Testis (tissue), 3 donors: ENCODE measurements around the gene TPST1. TPM values are rescaled to one million over a fixed set of nuclear protein-coding genes. Genes with fewer than 3 reads are reported as not detected.
"Not testable (repeated sequence)": the region's sequence is repeated elsewhere in the genome, so short reads cannot be mapped to it uniquely, and the experiment has no call there.

Experiments used
- DNase-seq: peaks from one replicate; pipeline ENCODE4 v3.0.0-alpha.2; 2019
- H3K27ac ChIP-seq, 2 donors: fragments of 200-600 bp; sonication (generic); one replicate each; pipeline ENCODE4 v1.5.1; 2019
- H3K27me3 ChIP-seq: fragments of 200-600 bp; sonication (generic); one replicate; pipeline ENCODE4 v1.5.1; 2019
- H3K36me3 ChIP-seq: fragments of 200-600 bp; sonication (generic); one replicate; pipeline ENCODE4 v1.5.1; 2017; ENCODE audit warnings: low read depth; ENCODE audit errors: missing control alignments
- H3K4me1 ChIP-seq: fragments of 200-600 bp; sonication (generic); one replicate; pipeline ENCODE4 v1.5.1; 2019
- H3K4me3 ChIP-seq, 2 donors: fragments of 200-600 bp; sonication (generic); one replicate each; pipeline ENCODE4 v1.5.1; 2017 to 2019
- H3K9me3 ChIP-seq: fragments of 200-600 bp; sonication (generic); one replicate; pipeline ENCODE4 v1.5.1; 2017
- POLR2A ChIP-seq: fragments of 450-650 bp; IDR thresholded peaks from one replicate; pipeline ENCODE4 v1.6.1; 2017; ENCODE audit warnings: antibody characterized with exemption, mild to moderate bottlenecking, moderate library complexity
- WGBS, 2 donors: methylation state at CpG; one replicate each; pipeline ENCODE4 v1.1.5; 2018; 5-methylcytosine and 5-hydroxymethylcytosine counted together
- intact Hi-C: fragments of 100-400 bp; cut with DNase I; formaldehyde crosslinking; loops from one replicate; pipeline ENCODE4 v1.15.1; 2023; ENCODE audit warnings: low total_unique reads
- polyA plus RNA-seq: library from polyadenylated mRNA; stranded (reverse); fragments of 350-450 nt; fragmentation: Illumina TruSeq; extraction: RNeasy Lipid Tissue Mini Kit (QIAGEN cat#74804); gene quantifications from one replicate; pipeline ENCODE4 v1.2.3, GENCODE V29; 2014; ENCODE audit warnings: low read depth, low replicate concordance; ENCODE audit not compliant: insufficient read depth
- total RNA-seq, 2 donors: library from RNA; depleted of rRNA; stranded (reverse); fragments of >200 nt; gene quantifications; one replicate each; pipeline ENCODE4 v1.2.3, GENCODE V29; 2016
- TF ChIP-seq, protein P1 (sequence below), 3 experiments: fragments of 450-650 bp in 2 of 3; fragments of 200-600 bp in 1 of 3; sonication (generic) in 1 of 3; IDR thresholded peaks; one replicate each; pipeline ENCODE4 v1.5.1; 2016 to 2019; ENCODE audit warnings: antibody characterized with exemption in 3 of 3, mild to moderate bottlenecking in 2 of 3, moderate library complexity in 1 of 3

TPST1 gene
- total and polyA plus RNA-seq, 3 donors from 2014 or later: 34.7 to 55.7 (median 40.7) TPM

- intact Hi-C loops: no loop called here
- Histone ChIP-seq H3K4me1 (no peaks in the 10 kb centered on the region), H3K36me3 (no peaks in the 10 kb centered on the region), H3K9me3 (no peaks in the 10 kb centered on the region), H3K4me3 (no peak overlapping the region), H3K27me3 (no peaks in the 10 kb centered on the region), H3K27ac (no peak overlapping the region)
- TF ChIP-seq POLR2A: no peak
- TF ChIP-seq, protein P1, sequence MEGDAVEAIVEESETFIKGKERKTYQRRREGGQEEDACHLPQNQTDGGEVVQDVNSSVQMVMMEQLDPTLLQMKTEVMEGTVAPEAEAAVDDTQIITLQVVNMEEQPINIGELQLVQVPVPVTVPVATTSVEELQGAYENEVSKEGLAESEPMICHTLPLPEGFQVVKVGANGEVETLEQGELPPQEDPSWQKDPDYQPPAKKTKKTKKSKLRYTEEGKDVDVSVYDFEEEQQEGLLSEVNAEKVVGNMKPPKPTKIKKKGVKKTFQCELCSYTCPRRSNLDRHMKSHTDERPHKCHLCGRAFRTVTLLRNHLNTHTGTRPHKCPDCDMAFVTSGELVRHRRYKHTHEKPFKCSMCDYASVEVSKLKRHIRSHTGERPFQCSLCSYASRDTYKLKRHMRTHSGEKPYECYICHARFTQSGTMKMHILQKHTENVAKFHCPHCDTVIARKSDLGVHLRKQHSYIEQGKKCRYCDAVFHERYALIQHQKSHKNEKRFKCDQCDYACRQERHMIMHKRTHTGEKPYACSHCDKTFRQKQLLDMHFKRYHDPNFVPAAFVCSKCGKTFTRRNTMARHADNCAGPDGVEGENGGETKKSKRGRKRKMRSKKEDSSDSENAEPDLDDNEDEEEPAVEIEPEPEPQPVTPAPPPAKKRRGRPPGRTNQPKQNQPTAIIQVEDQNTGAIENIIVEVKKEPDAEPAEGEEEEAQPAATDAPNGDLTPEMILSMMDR (IDR thresholded peaks at IDR 0.05): no peak
- no peak for DNase-seq
- WGBS, 2 donors: 58 to 82% methylated on average over 3 to 5 of the region's 5 CpGs
Measured at GRCh38 chr7:66363635-66364034, 158.5 kb downstream of the TPST1 start.

DNA sequence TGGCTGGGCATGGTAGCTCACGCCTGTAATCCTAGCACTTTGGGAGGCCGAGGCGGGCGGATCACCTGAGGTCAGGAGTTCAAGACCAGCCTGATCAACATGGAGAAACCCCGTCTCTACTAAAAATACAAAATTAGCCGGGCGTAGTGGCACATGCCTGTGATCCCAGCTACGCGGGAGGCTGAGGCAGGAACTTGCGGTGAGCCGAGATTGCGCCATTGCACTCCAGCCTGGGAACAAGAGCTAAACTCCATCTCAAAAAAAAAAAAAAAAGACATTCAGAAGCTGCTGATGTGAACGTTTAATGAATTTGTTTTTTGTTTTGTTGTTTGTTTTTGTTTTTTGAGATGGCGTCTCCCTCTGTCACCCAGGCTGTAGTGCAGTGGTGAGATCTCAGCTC, 159.9 kb downstream of the TPST1 start:
- H3K36me3 ChIP-seq, H3K4me1 ChIP-seq, DNase-seq, H3K9me3 ChIP-seq, H3K27me3 ChIP-seq, H3K27ac ChIP-seq, intact Hi-C loops, H3K4me3 ChIP-seq: not testable (repeated sequence)
- WGBS, 2 donors: 90 to 93% methylated on average over 14 of the region's 14 CpGs

DNA sequence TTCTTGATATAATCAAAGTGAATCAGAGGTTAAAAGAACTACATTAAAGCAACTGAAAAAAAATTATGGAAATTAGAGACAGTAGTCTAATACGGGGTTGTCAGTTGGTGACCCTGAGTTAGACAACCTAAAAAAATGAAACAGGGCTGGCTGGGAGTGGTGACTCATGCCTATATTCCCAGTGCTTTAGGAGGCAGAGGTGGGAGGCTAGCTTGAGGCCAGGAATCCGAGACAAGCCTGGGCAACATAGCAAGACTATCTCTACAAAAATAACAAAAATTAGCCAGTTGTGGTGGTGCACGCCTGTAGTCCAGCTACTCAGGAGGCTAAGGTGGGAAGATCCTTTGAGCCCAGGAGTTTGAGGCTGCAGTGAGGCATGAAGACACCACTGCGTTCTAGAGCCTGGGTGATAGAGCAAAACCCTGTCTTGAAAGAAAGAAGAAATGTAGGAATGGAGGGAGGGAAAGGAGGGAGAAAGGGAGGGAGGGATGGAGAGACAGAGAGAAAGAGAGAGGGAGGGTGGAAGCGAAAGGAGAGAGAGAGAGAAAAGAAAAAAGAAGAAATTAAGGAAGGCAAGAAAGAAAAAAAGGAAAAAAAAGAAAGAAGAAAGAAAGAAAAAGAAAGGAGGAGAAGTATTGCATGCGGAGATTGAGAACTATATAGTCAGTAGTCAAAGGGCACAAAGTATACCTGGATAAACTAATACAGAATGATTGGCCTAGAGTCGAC, 166.1 kb downstream of the TPST1 start:
- H3K27me3 ChIP-seq: no peaks in the 10 kb centered on the region
- WGBS, 2 donors: 88 to 90% methylated on average over 7 of the region's 7 CpGs
- TF ChIP-seq POLR2A: no peak
- TF ChIP-seq, protein P1 (IDR thresholded peaks at IDR 0.05): no peak
- H3K27ac ChIP-seq: no peak overlapping the region
- H3K9me3 ChIP-seq: no peaks in the 10 kb centered on the region
- H3K4me3 ChIP-seq: no peak overlapping the region
- H3K4me1 ChIP-seq: no peaks in the 10 kb centered on the region
- no peaks in the 10 kb centered on the region for H3K36me3 ChIP-seq
- intact Hi-C loops: no loop called here
- DNase-seq: no peak

GRCh38 chr7:66374141-66374840, 169.2 kb downstream of the TPST1 start:
- H3K36me3 ChIP-seq, H3K27me3 ChIP-seq, H3K9me3 ChIP-seq, H3K4me1 ChIP-seq, H3K27ac ChIP-seq, DNase-seq, H3K4me3 ChIP-seq, intact Hi-C loops: not testable (repeated sequence)
- WGBS, 2 donors: 67 to 73% methylated on average over 5 of the region's 5 CpGs

GRCh38 chr7:66376264-66376945, 171.3 kb downstream of the TPST1 start:
- no peaks in the 10 kb centered on the region for H3K36me3 ChIP-seq
- intact Hi-C loops: no loop called here
- H3K9me3 ChIP-seq: no peaks in the 10 kb centered on the region
- H3K27ac ChIP-seq: peak overlapping the region; percentile 24 to 76
- TF ChIP-seq POLR2A: no peak
- TF ChIP-seq, protein P1 (IDR thresholded peaks at IDR 0.05): no peak
- H3K4me1 ChIP-seq: no peaks in the 10 kb centered on the region
- H3K27me3 ChIP-seq: no peaks in the 10 kb centered on the region
- peak overlapping the region; percentile 6 to 50 for H3K4me3 ChIP-seq
- 72 to 82% methylated on average over 44 to 45 of the region's 45 CpGs for whole genome bisulfite sequencing, 2 donors
- peak; percentile 29 for DNase-seq
